HG02642 (cell line): ENCODE results near the gene KIAA1755.
"Not testable (repeated sequence)": the region's sequence is repeated elsewhere in the genome, so short reads cannot be mapped to it uniquely, and the experiment has no call there.

Experiments used
- ATAC-seq: cut with Tn5 transposase; IDR thresholded peaks from one replicate; pipeline ENCODE4 v1.9.1; 2021; ENCODE audit warnings: mild to moderate bottlenecking; ENCODE audit not compliant: unreplicated experiment, poor library complexity

KIAA1755 gene

DNA sequence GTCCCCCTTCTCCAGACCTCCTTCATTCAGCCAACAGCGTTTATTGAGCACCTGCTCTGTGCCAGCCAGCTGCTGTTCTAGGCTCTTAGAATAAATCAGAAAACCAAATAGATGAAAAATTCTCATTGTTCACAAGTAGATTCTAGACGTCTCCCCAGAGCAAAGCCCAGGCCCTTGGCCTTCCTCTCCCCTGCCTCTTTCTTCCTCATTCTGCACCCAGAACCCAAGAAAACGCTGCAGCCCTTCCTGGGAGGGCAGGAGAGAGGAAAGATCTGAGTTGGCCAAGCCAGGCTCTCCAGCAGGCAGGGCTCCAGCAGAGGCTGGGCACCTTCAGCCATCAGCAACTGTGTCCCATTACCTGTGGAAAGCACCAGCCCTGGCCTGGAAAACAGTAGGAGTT lies 31.4 kb upstream of the KIAA1755 start:
- ATAC-seq = no peak

DNA sequence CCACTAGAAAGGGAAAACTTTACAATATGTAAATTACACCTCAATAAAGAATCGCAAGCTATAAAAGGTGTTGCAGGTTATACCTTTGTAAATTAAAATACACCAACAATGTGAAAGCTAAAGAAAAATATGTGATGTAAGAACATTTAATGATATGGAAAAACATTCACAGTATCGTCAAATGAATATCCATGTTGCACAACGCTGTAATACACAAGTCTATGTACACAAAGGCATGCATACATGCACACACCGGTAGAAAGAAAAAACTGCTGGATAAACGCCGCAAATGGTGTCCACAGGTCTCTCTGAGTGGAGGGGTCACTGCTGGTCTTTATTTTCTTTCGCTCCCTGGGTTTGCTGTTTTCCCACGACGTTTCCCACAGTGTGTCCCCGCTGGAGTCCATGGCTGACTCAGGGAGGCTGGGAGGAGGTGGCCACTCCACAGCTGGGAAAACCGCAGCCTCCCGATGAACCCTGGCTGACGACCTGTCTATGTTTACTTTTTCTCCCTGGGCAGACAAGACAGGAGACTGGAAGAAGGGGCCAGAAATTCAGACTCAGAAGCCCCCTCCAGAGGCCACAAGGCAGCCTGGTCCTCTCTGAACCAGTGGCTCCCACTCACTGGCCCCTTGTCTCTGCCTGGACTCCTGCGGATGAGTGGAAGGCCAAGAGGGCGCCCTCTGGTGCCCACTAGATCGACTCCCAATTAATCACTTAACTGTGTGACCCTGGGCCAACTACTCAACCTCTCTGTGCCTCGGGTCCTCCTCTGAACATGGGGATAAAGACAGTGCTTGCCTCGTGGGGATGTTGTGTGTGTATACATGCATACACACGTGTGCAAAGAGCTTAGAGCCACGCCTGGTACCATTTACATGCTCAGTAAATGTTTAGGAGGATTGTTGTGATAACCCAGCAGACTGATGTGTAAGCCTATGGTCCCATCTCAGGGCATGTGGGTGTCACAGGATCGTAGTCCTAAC lies 30.6 kb upstream of the KIAA1755 start:
- no peak for ATAC-seq

DNA sequence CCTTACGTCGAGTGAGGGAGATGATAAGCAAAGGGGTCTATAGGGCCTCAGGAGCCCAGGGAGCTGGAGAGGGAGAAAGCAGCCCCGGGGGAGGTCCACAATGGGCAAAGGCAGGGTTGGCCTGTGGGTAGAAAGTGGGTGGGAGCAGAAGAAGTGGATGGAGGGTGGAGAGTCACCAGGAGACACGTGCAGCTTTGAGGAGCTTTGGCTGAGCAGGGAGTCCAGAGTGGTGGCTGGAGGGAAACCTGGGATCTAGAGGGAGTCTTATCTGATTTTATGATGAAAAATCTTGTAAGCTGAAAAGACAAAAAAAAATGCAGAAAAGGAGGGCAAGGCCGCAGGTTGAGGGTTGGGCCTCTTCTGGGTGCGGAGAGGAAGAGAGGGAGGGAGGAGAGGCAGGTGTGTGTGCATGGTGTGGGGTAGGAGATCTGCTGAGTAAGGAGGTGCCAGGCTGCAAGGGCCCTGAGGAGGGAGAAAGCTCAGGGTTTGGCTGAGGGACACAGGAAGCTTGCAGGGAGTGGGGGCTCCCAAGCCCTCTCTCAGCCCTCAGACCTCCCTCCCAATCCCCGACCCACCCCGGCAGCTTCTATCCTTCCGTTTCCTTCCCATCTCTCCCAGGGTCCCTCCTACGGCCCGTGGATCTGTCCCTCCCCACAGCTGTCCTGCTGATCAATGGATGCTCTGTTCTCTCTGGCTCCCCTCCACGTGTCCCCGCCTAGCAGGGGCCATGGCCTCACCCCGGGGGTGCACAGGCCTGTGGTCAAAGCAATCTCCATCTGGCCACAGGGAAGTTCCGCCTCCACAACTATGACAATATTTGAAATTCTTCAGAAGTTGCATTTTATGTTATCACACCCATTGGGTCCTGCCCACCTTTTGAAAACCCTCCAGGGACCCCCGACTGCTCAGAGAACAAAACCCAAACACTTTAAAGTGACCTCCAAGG lies 26.3 kb upstream of the KIAA1755 start:
- ATAC-seq = no peak

DNA sequence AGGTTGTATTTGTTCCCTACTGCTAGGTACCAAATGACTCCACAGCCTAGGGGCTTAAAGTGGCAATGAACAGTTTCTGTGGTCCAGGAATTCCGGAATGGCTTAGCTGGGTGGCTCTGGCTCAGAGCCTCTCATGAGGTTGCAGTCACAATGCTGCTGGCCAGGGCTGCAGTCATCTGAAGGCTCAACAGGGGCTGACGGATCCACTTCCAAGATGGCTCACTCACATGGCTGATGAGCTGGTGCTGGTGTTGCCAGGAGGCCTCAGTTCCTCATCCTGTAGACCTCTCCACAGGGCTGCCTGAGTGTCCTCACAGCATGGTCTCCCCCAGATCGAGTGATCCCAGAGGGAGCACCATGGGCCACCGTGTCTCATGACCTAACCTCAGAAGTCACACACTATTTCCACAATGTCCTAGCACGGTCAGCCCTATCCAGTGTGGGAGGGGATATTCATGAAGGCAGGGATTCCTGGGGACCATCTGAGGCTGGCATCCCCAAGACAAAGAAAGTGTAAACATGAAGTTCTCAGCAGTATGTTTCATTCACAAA lies 24.4 kb upstream of the KIAA1755 start:
- ATAC-seq = no peak

DNA sequence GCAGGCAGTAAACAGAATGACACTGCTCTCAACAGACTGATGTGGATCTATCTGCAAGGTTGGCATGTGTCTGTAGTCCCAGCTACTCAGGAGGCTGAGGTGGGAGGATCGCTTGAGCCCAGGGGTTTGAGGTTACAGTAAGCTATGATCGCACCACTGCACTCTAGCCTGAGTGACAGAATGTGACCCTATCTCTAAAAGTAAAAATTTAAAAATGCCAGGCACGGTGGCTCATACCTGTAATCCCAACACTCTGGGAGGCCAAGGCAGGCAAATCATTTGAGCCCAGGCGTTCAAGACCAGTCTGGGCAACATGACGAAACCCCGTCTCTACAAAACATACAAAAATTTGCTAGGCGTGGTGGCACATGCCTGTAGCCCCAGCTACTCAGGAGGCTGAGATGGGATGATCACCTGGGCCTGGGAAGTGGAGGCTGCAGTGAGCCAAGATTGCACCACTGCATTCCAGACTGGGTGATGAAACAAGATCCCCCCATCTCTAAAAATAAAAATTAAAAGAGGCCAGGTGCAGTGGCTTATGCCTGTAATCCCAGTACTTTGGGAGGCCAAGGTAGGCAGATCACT lies 23.6 kb upstream of the KIAA1755 start:
- not testable (repeated sequence) for ATAC-seq

DNA sequence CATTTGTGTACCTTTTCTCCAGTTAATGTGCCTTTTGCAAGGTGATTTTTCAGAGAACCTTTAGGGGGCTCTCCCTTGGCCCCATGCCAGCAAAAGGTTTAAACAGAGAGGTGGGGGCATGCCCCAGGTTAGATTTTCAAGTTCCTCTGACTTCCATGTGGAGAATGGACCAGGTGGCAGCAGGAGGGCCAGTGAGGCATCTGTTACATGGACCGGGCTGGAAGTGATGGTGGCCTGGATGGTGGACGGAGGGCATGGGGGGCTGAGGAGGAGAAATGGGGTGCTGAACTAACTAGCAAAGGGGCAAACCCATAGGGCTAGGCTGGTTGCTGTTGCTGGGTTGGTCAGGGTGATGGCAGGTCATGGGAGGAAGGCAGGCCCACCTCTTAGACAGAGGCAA lies 22.7 kb upstream of the KIAA1755 start:
- ATAC-seq = no peak

DNA sequence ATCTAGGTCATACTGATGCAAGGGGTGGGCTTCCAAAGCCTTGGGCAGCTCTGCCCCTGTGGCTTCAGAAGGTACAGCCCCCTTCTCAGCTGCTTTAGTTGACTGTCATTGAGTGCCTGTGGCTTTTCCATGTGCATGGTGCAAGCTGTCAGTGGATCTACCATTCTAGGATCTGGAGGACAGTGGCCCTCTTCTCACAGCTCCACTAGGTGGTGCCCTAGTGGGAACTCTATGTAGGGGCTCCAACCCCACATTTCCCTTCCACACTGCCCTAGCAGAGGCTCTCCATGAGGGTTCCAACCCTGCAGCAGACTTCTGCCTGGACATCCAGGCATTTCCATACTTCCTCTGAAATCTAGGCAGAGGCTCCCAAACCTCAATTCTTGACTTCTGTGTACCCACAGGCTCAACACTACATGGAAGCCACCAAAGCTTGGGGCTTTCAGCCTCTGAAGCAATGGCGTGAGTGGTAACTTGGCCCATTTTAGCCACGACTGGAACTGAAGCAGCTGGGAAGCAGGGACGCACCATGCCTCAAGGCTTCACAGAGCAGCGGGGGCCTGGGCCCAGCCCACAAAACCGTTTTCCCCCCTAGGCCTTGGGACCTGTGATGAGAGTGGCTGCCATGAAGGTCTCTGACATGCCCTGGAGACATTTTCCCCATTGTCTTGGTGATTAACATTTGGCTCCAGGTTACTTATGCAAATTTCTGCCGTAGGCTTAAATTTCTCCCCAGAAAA lies 20.8 kb upstream of the KIAA1755 start:
- ATAC-seq = not testable (repeated sequence)

DNA sequence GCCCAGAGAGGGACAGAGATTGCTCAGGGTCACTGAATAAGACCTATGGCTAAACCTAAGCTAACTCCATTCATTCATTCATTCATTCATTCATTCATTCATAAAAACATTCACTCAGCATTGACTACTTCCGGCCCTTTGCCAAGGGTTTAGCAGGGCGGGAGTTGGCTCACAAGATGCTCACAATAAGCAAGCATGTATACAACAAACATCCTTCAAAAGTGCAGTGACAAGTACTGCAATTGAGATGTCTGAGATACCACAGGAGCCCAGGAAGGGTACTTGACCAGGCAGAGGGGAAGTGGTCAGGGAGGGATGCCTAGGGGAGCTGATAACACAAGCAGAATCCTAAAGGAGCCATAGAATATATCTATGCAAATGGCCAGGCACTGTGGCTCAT lies 18.2 kb upstream of the KIAA1755 start:
- no peak for ATAC-seq

DNA sequence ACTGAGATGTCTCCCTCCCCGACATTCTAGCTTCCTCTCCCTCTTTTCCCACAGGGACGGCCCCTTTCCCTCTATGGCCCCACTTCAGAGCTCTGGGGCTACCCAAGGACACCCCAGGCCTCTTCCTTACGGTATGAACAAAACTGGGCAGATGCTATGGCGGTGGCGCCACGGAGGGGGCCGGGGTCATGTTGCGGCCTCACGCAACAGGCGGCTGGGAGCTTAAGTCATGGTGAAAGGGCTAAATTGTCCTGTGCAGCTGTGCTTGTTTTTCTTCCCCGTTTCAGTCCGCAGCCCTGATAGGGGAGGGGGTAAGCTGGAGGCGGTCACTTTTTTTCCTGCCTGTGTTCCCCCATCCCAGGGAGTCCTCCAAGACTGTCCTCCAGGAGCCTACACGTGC lies 17.6 kb upstream of the KIAA1755 start:
- no peak for ATAC-seq

DNA sequence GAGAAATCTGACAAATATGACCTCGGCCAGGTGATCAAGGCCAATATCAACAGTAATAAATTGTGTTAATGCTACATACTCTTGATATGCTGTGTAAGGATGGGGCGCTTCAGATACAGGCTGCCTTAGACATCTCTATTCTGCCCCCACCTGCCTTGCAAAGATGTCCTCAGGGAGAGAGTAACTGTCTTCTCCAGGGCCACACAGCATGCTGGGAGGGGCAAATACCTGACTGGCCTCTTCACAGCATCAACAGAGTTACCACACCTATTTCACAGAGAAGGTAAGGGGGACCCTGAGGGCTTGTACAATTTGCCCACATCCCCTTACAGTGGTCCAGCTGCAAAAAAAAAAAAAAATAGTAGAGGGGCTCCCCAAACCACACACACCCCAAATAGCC lies 17.2 kb upstream of the KIAA1755 start:
- no peak for ATAC-seq

DNA sequence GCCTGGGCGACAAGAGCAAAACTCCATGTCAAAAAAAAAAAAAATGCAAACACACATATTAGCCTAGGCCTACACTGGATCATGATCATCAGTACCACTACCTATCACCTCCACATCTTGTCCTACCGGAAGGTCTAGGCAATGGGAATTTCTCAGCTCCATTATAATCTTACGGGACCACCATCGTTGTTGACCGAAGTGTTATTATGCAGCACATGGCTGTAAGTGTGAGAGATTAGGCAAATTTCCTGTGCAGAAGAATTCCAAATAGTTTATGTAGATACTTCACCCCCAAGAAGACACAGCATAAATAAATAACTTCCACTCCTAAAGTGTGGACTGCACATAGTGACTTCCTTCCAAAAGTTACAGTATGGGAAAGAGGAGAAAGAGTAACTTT lies 16.8 kb upstream of the KIAA1755 start:
- ATAC-seq = no peak

DNA sequence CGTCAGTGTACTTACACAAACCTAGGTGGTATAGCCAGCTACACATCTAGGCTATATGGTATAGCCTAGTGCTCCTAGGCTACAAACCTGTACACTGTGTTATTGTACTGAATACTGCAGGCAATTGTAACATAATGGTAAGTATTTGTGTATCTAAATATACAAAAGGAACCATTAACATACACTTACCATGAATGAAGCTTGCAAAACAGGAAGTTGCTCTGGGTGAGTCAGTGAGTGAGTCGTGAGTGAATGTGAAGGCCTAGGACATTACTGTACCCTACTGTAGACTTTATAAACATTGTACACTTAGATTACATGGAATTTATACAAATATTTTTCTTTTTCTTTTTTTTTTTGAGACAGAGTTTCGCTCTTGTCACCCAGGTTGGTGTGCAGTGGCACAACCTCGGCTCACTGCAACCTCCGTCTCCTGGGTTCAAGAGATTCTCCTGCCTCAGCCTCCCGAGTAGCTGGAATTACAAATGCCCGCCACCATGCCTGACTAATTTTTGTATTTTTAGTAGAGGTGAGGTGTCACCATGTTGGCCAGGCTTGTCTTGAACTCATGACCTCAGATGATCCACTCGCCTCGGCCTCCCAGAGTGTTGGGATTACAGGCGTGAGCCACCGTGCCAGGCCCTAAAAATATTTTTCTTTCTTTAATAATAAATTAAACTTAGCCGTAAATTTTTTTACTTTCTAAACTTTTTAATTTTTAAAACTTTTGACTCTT lies 15.4 kb upstream of the KIAA1755 start:
- ATAC-seq = no peak

DNA sequence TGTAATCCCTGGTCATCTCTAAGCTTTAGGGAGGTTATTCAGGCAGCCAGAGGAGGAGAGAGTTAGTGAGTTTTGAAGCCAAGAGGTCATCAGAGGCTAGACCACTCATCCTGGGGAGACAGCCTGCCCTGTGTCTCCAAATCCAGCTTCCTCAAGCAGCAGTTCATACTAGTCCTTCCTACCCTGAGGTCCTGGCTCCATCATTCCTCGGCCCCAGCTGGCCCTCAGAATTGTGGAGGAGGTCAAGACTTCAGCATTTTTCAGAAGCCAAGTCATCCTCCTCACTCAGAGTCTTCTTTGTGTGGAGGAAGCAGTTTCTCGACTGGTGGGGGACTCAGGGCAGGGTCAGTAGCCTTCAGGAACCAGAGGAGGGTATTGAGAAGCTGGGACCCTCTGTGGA lies 12.4 kb upstream of the KIAA1755 start:
- ATAC-seq = no peak

DNA sequence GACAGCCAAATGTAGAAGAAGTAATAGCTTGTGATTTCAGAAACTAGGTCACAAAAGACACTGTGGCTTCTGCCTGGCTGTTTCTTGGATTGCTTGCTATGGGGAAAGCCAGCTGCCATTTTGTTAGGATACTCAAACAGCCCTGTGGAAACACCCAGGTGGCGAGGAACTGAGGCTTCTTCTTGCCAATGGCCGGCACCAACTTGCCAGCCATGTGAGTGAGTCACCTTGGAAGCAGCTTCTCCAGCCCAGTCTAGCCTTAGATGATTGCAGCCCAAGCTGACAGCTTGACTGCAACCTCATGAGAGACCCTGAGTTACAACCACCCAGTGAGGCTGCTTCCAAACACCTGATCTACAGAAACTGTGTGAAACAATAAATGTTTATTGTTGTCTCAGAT lies 11.9 kb upstream of the KIAA1755 start:
- ATAC-seq = no peak

DNA sequence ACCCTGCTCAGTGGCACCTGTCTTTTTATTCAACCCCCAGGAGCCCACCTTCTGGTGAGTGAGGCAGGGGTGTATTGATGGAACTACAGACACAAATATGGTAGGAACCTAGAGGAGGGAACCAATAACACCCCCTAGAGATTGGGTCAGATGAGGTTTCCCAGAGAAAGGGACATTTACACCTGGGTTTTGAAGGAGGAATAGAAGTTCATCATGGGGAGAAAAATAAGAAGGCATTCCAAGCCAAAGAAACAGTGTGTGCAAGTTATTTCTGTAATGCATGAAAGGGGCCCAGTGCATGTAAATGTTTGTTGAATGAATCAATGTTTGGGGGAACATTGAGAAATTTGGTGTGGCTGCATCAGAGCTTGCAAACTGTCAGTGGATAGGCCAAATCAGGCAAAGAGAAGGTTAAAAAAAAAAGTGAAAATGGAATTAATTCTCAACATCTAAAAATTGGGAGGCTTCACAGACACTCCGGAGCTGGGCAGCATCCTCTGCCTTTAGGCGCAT lies 11.1 kb upstream of the KIAA1755 start:
- no peak for ATAC-seq

DNA sequence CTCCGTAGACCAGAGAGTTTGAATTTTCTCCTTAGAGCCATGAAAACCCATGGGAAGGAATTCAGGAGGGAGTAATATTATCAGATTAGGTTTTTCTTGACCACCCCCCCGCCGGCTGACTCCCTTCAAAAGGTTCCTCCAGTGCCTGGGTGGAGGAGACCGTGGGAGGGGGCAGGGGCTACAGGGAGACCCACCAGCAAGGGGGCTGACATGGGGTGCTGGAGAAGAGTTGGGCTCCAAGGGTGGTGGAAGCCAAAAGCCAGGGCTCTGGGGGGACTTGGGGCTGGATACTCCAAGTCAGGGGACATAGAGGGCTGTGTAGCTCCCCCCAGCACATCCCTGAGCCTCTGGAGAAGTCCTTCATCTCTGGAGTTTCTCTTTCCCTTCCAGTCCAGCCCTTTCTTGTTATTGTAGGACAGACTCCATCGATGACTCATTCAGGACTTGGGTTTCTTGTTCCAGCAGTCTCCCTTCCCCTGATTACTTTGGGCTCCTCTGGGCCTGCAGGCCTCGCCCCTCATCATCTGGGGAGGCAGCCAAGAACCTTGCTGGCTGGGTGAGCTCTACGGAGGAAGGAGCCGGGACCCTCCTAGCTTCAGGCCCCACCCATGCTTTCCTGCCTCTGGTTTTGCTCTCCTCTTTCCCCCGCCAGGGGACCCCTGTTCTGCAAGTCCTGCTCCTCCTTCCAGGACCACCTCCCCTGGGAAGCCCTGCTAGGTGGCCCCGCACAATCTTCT lies 10.5 kb upstream of the KIAA1755 start:
- ATAC-seq = no peak

DNA sequence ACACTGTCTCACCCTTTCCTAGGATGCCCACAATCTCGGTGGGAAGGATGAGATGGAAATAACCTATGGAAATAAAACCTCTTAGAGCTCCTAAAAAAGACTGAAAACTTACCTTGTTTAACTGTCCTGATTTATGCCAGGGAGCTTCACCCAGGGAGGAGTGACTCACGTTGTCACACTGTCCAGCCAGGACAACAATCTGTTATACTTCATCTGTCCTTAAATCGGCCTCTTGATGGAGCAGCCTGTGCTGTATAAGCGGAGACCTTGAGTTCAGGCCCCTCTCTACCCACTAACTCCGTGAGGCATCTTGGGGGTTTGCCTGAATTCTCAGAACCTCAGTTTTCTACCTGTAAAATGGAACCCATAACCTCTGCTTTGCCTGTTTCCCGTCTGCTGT lies 9.2 kb upstream of the KIAA1755 start:
- no peak for ATAC-seq

DNA sequence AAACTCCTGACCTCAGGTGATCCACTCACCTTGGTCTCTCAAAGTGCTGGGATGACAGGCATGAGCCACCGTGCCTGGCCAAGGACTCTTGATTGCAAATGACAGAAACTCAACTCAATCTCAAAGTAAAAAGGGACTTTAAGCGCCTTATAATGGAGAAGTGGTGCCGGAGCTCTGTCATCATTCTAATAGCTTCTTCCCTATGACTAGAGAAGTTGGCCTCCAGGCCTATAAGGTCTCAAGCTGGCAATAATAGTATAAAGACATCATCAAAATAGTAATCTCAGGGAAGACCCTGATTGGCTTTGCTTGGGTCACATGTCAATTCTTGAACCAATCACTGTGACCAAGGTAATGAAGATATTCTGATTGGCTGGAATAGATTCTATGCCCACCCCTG lies 8.5 kb upstream of the KIAA1755 start:
- no peak for ATAC-seq
